Measurements from ENCODE around the gene ACTL8. TPM values are rescaled to one million over a fixed set of nuclear protein-coding genes. Genes with fewer than 3 reads are reported as not detected.

Gene ACTL8
- total and polyA plus RNA-seq, 10 donors: not detected

DNA sequence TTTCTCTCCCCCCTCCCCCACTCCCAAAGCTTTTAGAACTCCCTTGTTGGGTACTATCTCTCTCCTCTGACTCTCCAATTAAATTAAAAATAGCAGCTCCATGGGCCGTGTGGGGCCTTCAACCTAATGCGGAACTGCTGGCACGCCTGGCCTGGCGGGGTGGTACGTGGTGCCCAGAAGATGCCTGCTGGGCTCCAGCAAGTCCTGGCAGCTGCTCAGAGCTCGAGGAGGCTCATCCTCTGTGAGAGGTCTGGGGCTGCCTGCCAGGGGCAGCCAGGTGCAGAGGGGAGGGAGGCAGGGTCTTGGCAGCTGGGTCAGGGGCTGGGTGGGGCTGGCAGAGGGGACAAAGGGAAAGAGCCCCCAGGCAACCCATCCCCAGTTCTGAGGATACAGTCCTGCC, 74.4 kb downstream of the ACTL8 start:
- Histone ChIP-seq H3K36me3 (no peaks in the 10 kb centered on the region), H3K9me3 (peaks cover 0 to 3% (median 0%) of the 10 kb centered on the region in 8 donors), H3K27me3 (replicated peaks in 1 of 7) (peaks cover 0 to 77% (median 6%) of the 10 kb centered on the region in 7 donors), H3K4me1 (no peaks in the 10 kb centered on the region), H3K4me3 (no peak overlapping the region), H3K27ac (no peak overlapping the region)
- no peak for TF ChIP-seq POLR2A (IDR thresholded peaks at IDR 0.05)
- TF ChIP-seq, protein P1, sequence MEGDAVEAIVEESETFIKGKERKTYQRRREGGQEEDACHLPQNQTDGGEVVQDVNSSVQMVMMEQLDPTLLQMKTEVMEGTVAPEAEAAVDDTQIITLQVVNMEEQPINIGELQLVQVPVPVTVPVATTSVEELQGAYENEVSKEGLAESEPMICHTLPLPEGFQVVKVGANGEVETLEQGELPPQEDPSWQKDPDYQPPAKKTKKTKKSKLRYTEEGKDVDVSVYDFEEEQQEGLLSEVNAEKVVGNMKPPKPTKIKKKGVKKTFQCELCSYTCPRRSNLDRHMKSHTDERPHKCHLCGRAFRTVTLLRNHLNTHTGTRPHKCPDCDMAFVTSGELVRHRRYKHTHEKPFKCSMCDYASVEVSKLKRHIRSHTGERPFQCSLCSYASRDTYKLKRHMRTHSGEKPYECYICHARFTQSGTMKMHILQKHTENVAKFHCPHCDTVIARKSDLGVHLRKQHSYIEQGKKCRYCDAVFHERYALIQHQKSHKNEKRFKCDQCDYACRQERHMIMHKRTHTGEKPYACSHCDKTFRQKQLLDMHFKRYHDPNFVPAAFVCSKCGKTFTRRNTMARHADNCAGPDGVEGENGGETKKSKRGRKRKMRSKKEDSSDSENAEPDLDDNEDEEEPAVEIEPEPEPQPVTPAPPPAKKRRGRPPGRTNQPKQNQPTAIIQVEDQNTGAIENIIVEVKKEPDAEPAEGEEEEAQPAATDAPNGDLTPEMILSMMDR (IDR thresholded peaks at IDR 0.05 in 8 of 11, conservative IDR thresholded peaks at IDR 0.05 in 3 of 11): no peak
- no peak for DNase-seq
- intact Hi-C loops (cut with DNase I; ENCODE audit: low total_unique reads): no loop called here
- 66 to 76% (median 73%) methylated on average over 5 to 6 of the region's 6 CpGs for WGBS, 5 donors

DNA sequence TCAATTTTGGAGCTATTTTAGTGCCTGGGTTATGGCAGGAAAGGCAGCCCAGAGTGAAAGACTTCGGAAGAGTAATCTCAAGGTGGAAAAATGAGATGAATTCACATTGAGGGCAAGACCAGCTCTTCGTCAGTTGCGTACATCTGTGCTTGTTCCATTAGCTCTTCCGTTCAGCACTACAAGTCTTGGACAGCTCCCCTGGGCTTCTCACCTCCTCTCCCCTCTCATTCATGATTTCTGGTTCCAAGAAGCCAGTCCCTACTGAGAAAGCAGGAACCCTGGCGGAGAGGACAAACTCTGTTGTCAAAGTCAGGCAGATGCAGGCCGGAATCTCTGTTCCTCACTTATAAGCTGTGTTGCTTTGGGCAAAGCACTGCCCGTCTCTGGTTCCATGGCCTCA, 76.5 kb downstream of the ACTL8 start:
- H3K9me3 ChIP-seq: peaks cover 0 to 3% (median 0%) of the 10 kb centered on the region in 8 donors
- H3K4me3 ChIP-seq: no peak overlapping the region
- WGBS, 5 donors: 43 to 54% (median 47%) methylated on average over 7 of the region's 7 CpGs
- no peak for DNase-seq
- no peaks in the 10 kb centered on the region for H3K36me3 ChIP-seq
- no peaks in the 10 kb centered on the region for H3K4me1 ChIP-seq
- H3K27me3 ChIP-seq (replicated peaks in 1 of 7): peaks cover 0 to 70% (median 9%) of the 10 kb centered on the region in 7 donors
- intact Hi-C loops (cut with DNase I; ENCODE audit: low total_unique reads): no loop called here
- TF ChIP-seq, protein P1 (IDR thresholded peaks at IDR 0.05 in 8 of 11, conservative IDR thresholded peaks at IDR 0.05 in 3 of 11): no peak
- TF ChIP-seq POLR2A (IDR thresholded peaks at IDR 0.05): no peak
- H3K27ac ChIP-seq: no peak overlapping the region

DNA sequence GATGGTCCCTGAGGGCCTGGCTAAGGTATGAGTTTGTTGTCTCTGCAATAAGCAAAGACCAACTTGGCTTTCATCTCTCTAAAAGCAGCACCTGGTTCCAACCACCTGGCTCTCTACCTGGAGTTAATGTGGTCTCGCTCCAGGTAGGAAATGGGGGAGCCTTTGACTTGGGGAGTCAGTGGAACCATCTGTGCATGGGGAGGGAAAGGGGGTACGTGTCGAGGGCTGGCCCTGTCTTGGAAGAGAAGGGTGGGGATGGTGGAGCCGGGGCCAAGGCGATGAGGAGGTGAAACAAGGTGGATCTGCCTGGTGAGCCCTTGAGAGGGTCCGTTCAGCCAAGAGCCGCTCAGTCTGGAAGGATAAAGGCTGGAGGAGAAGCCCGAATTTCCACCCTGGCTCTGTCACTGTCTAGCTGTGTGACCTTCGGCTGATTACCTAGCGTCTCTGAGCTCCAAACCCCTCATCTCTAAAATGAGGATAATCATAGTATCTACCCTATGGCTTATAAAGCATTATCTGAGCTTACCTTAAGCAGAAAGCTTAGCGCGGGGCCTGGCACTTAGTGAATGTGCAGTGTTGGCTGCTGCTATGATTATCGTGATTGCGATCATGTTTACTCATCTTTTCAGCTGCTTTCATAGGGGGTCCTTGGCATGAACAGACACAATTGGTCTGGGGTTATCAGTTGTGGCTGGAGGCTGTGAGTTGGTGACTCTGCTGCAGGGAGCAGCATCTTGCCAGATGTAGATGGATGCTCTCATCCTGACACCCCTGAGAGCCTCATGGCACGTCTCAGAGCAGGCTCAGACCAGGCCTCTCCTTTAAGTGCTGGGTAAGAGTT, 78.7 kb downstream of the ACTL8 start:
- WGBS, 5 donors: 85 to 91% (median 85%) methylated on average over 15 of the region's 15 CpGs
- TF ChIP-seq, protein P1 (IDR thresholded peaks at IDR 0.05 in 8 of 11, conservative IDR thresholded peaks at IDR 0.05 in 3 of 11): no peak
- TF ChIP-seq POLR2A (IDR thresholded peaks at IDR 0.05) (no peak), POLR2AphosphoS5 (IDR thresholded peaks at IDR 0.05) (no peak)
- no peaks in the 10 kb centered on the region for H3K4me1 ChIP-seq
- no peak overlapping the region for H3K4me3 ChIP-seq
- peaks cover 0 to 62% (median 0%) of the 10 kb centered on the region in 7 donors for H3K27me3 ChIP-seq (replicated peaks in 1 of 7)
- no peak for DNase-seq
- intact Hi-C loops (cut with DNase I; ENCODE audit: low total_unique reads): no loop called here
- H3K27ac ChIP-seq: no peak overlapping the region
- H3K36me3 ChIP-seq: no peaks in the 10 kb centered on the region
- no peaks in the 10 kb centered on the region for H3K9me3 ChIP-seq

DNA sequence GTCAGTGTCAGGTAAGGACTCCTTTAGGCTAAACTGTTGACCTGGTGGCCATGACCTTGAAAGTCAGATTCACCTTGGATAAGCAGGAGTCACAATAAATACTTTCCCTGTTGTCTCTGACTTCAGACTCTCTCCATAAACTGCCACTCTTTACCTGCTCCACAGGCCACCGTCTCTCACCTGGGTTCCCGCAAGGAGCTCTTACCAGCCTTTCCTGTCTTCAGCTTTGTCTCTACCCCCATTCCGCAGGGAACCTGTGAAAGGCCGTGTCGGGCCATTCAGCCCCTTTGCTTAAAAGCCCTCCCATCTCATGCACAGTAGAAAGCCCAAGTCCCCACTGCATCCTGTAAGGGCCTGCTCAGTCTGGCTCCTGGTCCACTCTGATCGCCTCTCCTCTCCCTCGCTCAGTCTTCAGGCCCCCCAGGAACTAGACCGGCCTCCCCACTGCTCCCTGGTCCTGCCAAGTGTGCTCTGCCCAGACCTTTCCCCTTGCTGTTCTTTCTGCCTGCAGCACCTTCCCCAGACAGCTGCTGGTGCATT, 79.5 kb downstream of the ACTL8 start:
- no peaks in the 10 kb centered on the region for H3K4me1 ChIP-seq
- peaks cover 0 to 56% (median 0%) of the 10 kb centered on the region in 7 donors for H3K27me3 ChIP-seq (replicated peaks in 1 of 7)
- no peaks in the 10 kb centered on the region for H3K9me3 ChIP-seq
- no peak for TF ChIP-seq POLR2AphosphoS5 (IDR thresholded peaks at IDR 0.05)
- TF ChIP-seq, protein P1 (IDR thresholded peaks at IDR 0.05 in 8 of 11, conservative IDR thresholded peaks at IDR 0.05 in 3 of 11): no peak
- no peak for TF ChIP-seq POLR2A (IDR thresholded peaks at IDR 0.05)
- WGBS, 5 donors: 54 to 67% (median 58%) methylated on average over 8 of the region's 8 CpGs
- H3K36me3 ChIP-seq: no peaks in the 10 kb centered on the region
- no peak overlapping the region for H3K4me3 ChIP-seq
- DNase-seq: no peak
- no peak overlapping the region for H3K27ac ChIP-seq
- intact Hi-C loops (cut with DNase I; ENCODE audit: low total_unique reads): no loop called here
